PC-9 (cell line): ENCODE data around the gene TMEM151A. TPM values are rescaled to one million over a fixed set of nuclear protein-coding genes. Genes with fewer than 3 reads are reported as not detected.
"Not testable (repeated sequence)": the region's sequence is repeated elsewhere in the genome, so short reads cannot be mapped to it uniquely, and the experiment has no call there.

Source experiments
- BruUV-seq: library from RNA; stranded (reverse); fragments of 400-500 nt; replicated peaks from 2 replicates; lab custom pipeline; 2021; lab: Mats Ljungman, UMichigan
- CTCF ChIA-PET: fragments of 300-600 bp; sonication (Branson Sonifier 250); formaldehyde crosslinking; loops from one replicate; lab custom pipeline; 2022; ENCODE audit warnings: antibody characterized with exemption; lab: Charles Lee
- POLR2A ChIA-PET: fragments of 300-600 bp; sonication (Branson Sonifier 250); formaldehyde crosslinking; loops from one replicate; lab custom pipeline; 2022; ENCODE audit warnings: antibody characterized with exemption; ENCODE audit not compliant: unreplicated experiment; lab: Charles Lee
- DNase-seq, 2 experiments: peaks; one replicate each; pipeline versions ENCODE4 v3.0.0 to v3.0.0-alpha.2; 2015 to 2022; ENCODE audit warnings: mixed read lengths in 1 of 2
- H2AFZ ChIP-seq: fragments of 200-600 bp; sonication (generic); 2 replicates; pipeline ENCODE4 v1.8.1; 2017; ENCODE audit warnings: antibody characterized with exemption
- H3F3A ChIP-seq: fragments of 200-600 bp; sonication (generic); 2 replicates; pipeline ENCODE4 v1.8.1; 2017; ENCODE audit warnings: antibody characterized with exemption, mild to moderate bottlenecking, low read depth; ENCODE audit not compliant: insufficient read depth
- H3K27ac ChIP-seq: fragments of 200-600 bp; sonication (generic); 2 replicates; pipeline ENCODE4 v1.6.1; 2016; ENCODE audit warnings: mixed run types
- H3K27me3 ChIP-seq: fragments of 200-600 bp; sonication (generic); 2 replicates; pipeline ENCODE4 v1.6.1; 2016; ENCODE audit warnings: low read depth, mixed run types; ENCODE audit not compliant: insufficient read depth
- H3K36me3 ChIP-seq: fragments of 200-600 bp; sonication (generic); 2 replicates; pipeline ENCODE4 v1.6.1; 2016; ENCODE audit warnings: low read depth, mixed run types
- H3K4me1 ChIP-seq: fragments of 200-600 bp; sonication (generic); replicated peaks from 2 replicates; pipeline ENCODE4 v1.6.1; 2016; ENCODE audit warnings: mixed run types; ENCODE audit not compliant: insufficient read depth
- H3K4me2 ChIP-seq: fragments of 200-600 bp; sonication (generic); 2 replicates; pipeline ENCODE4 v1.6.1; 2017; ENCODE audit warnings: mixed run types
- H3K4me3 ChIP-seq: fragments of 200-600 bp; sonication (generic); 2 replicates; pipeline ENCODE4 v1.6.1; 2016; ENCODE audit warnings: mixed run types
- H3K79me2 ChIP-seq: fragments of 200-600 bp; sonication (generic); 2 replicates; pipeline ENCODE4 v1.6.1; 2017; ENCODE audit warnings: low read depth, mixed run types
- H3K9me2 ChIP-seq: fragments of 200-600 bp; sonication (generic); 2 replicates; pipeline ENCODE4 v1.8.1; 2017; ENCODE audit warnings: mild to moderate bottlenecking; ENCODE audit not compliant: insufficient read depth
- H3K9me3 ChIP-seq: fragments of 200-600 bp; sonication (generic); 2 replicates; pipeline ENCODE4 v1.8.1; 2016; ENCODE audit warnings: low read depth; ENCODE audit not compliant: insufficient read depth
- H4K20me1 ChIP-seq: fragments of 200-600 bp; sonication (generic); 2 replicates; pipeline ENCODE4 v1.8.1; 2017; ENCODE audit not compliant: insufficient read depth
- EZH2 ChIP-seq: fragments of 200-600 bp; sonication (generic); IDR thresholded peaks from 2 replicates; pipeline ENCODE4 v1.8.0; 2017; ENCODE audit warnings: antibody characterized with exemption, low read depth
- intact Hi-C: fragments of 100-400 bp; cut with micrococcal nuclease; formaldehyde crosslinking; loops from one replicate; pipeline ENCODE4 v1.10.0; 2022; ENCODE audit not compliant: unreplicated experiment
- total RNA-seq: library from RNA; stranded (reverse); gene quantifications from 2 replicates; pipeline ENCODE4 v1.2.3, GENCODE V29; 2021
- TF ChIP-seq, protein P1 (sequence below): fragments of 200-600 bp; sonication (generic); conservative IDR thresholded peaks from 2 replicates; pipeline ENCODE4 v1.6.1; 2017; ENCODE audit warnings: mixed run types, antibody characterized with exemption, mild to moderate bottlenecking, moderate library complexity

Gene TMEM151A
- total RNA-seq, 1 experiment from 2014 or later: 0.22 TPM

DNA sequence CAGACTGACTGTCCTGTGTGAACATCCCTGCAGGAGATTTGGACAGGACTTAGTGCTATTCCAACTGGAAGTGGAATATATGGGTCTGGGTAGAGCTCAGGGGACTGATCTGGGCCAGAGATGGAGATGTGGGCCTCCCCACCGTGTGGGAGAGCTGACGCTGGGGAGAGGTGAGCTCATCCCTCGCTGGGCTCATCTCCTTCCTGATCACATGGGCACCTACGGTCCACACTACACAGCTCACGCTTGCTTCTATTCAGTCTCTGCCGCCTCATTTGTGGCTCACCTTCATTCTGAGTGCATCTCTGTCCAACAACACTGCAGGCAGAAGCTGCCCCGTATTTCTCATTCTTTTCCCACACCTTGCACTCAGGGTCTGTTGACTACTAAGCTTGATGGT, 39.9 kb upstream of the TMEM151A start:
- Histone ChIP-seq H3K27me3 (no peaks in the 10 kb centered on the region), H3K36me3 (no peaks in the 10 kb centered on the region), H3K4me2 (no peak overlapping the region), H3K27ac (no peak overlapping the region), H4K20me1 (no peaks in the 10 kb centered on the region), H3K4me1 (0 out of 2 replicates have a peak, but pooled peaks cover 2% of the 10 kb centered on the region), H3K9me3 (no peaks in the 10 kb centered on the region), H2AFZ (no peak overlapping the region), H3F3A (peaks cover 10% of the 10 kb centered on the region; the same call in 1 of the 2 replicates), H3K4me3 (no peak overlapping the region), H3K9me2 (no peaks in the 10 kb centered on the region), H3K79me2 (no peaks in the 10 kb centered on the region)
- CTCF ChIA-PET: no interaction called here
- BruUV-seq: no TSS peak
- no peak for DNase-seq
- intact Hi-C loops: no loop called here
- POLR2A ChIA-PET: interaction anchor here (0.5 kb wide), 1 partner anchor 43 kb away, joined by 6 read pairs; no protein-coding TSS in a partner anchor
- TF ChIP-seq, protein P1, sequence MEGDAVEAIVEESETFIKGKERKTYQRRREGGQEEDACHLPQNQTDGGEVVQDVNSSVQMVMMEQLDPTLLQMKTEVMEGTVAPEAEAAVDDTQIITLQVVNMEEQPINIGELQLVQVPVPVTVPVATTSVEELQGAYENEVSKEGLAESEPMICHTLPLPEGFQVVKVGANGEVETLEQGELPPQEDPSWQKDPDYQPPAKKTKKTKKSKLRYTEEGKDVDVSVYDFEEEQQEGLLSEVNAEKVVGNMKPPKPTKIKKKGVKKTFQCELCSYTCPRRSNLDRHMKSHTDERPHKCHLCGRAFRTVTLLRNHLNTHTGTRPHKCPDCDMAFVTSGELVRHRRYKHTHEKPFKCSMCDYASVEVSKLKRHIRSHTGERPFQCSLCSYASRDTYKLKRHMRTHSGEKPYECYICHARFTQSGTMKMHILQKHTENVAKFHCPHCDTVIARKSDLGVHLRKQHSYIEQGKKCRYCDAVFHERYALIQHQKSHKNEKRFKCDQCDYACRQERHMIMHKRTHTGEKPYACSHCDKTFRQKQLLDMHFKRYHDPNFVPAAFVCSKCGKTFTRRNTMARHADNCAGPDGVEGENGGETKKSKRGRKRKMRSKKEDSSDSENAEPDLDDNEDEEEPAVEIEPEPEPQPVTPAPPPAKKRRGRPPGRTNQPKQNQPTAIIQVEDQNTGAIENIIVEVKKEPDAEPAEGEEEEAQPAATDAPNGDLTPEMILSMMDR: no peak
- TF ChIP-seq EZH2: no peak

DNA sequence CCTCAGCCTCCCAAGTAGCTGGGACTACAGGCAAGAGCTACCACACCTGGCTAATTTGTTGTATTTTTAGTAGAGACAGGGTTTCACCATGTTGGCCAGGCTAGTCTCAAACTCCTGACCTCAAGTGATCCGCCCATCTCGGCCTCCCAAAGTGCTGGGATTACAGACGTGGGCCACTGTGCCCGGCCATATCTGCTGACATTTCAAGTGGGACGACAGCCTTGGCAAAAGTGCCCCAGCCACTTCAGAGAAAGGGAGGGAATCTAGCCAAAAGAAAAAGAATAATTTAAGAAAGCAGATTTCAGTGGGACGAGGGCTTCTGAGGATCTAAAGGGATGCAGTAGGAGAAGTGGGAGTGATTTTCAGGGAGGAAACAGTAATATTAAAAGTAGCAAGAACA, 38.6 kb upstream of the TMEM151A start:
- H2AFZ ChIP-seq, H3K4me3 ChIP-seq, H3K36me3 ChIP-seq, H3K27me3 ChIP-seq, intact Hi-C loops, H4K20me1 ChIP-seq, H3K4me1 ChIP-seq, CTCF ChIA-PET, BruUV-seq, H3K9me2 ChIP-seq, DNase-seq, POLR2A ChIA-PET, H3K79me2 ChIP-seq, H3K27ac ChIP-seq, H3K9me3 ChIP-seq, H3K4me2 ChIP-seq: not testable (repeated sequence)
- H3F3A ChIP-seq: peaks cover 15% of the 10 kb centered on the region; the same call in 1 of the 2 replicates

DNA sequence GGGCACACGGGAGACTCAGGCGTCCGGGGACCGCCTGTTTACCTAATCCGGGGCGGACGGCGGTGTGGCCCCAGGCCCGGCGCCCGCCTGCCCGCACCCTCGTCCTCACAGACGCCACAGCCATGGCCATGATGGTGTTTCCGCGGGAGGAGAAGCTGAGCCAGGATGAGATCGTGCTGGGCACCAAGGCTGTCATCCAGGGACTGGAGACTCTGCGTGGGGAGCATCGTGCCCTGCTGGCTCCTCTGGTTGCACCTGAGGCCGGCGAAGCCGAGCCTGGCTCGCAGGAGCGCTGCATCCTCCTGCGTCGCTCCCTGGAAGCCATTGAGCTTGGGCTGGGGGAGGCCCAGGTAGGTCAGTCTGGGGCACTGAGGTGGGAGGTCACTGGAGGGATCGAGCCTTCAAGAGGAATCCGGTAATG, 33.2 kb upstream of the TMEM151A start:
- no peaks in the 10 kb centered on the region for H3K9me2 ChIP-seq
- BruUV-seq: no TSS peak
- no peaks in the 10 kb centered on the region; the same call in 1 of the 2 replicates for H4K20me1 ChIP-seq
- intact Hi-C loops: no loop called here
- H3K4me1 ChIP-seq: 0 out of 2 replicates have a peak, but pooled peaks cover 15% of the 10 kb centered on the region
- H3K79me2 ChIP-seq: peaks cover 17% of the 10 kb centered on the region
- no peak overlapping the region for H3K27ac ChIP-seq
- TF ChIP-seq, protein P1: peak; percentile 51; the same call in 1 of the 2 replicates
- TF ChIP-seq EZH2: no peak
- peak overlapping the region; percentile 93 for H3K4me3 ChIP-seq
- H3F3A ChIP-seq: peaks cover 15% of the 10 kb centered on the region; the same call in 1 of the 2 replicates
- ChIA-PET CTCF (no interaction called here), POLR2A (interaction anchor here (0.6 kb wide), 1 partner anchor 213 kb away, joined by 12 read pairs; no protein-coding TSS in a partner anchor)
- peak overlapping the region; percentile 97; the same call in 1 of the 2 replicates for H2AFZ ChIP-seq
- no peaks in the 10 kb centered on the region for H3K9me3 ChIP-seq
- H3K4me2 ChIP-seq: peak overlapping the region; percentile 92
- DNase-seq: no peak
- H3K27me3 ChIP-seq: no peaks in the 10 kb centered on the region
- H3K36me3 ChIP-seq: 0 out of 2 replicates have a peak, but pooled peaks cover 8% of the 10 kb centered on the region
